OCI-LY3 (cell line): ENCODE data around the gene ESAM.

Experiments used
- H2AFZ ChIP-seq: fragments of 200-600, 300-600 bp; shearing (Covaris generic); 2 replicates; pipeline ENCODE4 v1.6.0; 2014; ENCODE audit warnings: antibody characterized with exemption, low read depth, low read length
- H3K27ac ChIP-seq: fragments of 200-600, 300-600 bp; sonication (generic); 2 replicates; pipeline ENCODE4 v1.5.1; 2014; ENCODE audit warnings: mild to moderate bottlenecking, low read length, moderate library complexity, mixed read lengths
- H3K27me3 ChIP-seq: fragments of 200-600, 300-600 bp; sonication (generic); 2 replicates; pipeline ENCODE4 v1.6.1; 2014; ENCODE audit warnings: low read depth, low read length, mixed read lengths
- H3K36me3 ChIP-seq: fragments of 200-600, 300-600 bp; sonication (generic); replicated peaks from 2 replicates; pipeline ENCODE3; 2014; ENCODE audit warnings: low read depth, low read length, mixed read lengths
- H3K4me1 ChIP-seq: fragments of 300-600, 200-600 bp; sonication (generic); 2 replicates; pipeline ENCODE4 v1.6.1; 2014; ENCODE audit warnings: low read length, mixed read lengths
- H3K4me2 ChIP-seq: fragments of 200-600, 300-600 bp; sonication (generic); 2 replicates; pipeline ENCODE4 v1.6.1; 2014; ENCODE audit warnings: low read length, mixed read lengths
- H3K4me3 ChIP-seq: fragments of 300-600, 200-600 bp; sonication (generic); 2 replicates; pipeline ENCODE4 v1.5.1; 2014; ENCODE audit warnings: antibody characterized with exemption, mild to moderate bottlenecking, low read length, moderate library complexity
- H3K79me2 ChIP-seq: fragments of 300-600, 200-600 bp; shearing (Covaris generic); 2 replicates; pipeline ENCODE4 v1.6.1; 2014; ENCODE audit warnings: mild to moderate bottlenecking, low read length, mixed read lengths
- H3K9ac ChIP-seq: fragments of 300-600, 200-600 bp; shearing (Covaris generic); 2 replicates; pipeline ENCODE4 v1.6.0; 2014; ENCODE audit warnings: mild to moderate bottlenecking, low read length, moderate library complexity
- H3K9me3 ChIP-seq: fragments of 200-600, 300-600 bp; shearing (Covaris generic); 2 replicates; pipeline ENCODE4 v1.6.1; 2014; ENCODE audit warnings: low read length, mixed read lengths; ENCODE audit not compliant: insufficient read depth
- H4K20me1 ChIP-seq: fragments of 200-600, 300-600 bp; sonication (generic); 2 replicates; pipeline ENCODE4 v1.6.1; 2016; ENCODE audit warnings: low read length, mixed read lengths; ENCODE audit not compliant: insufficient read depth
- EZH2phosphoT487 ChIP-seq: fragments of 200-600 bp; shearing (Covaris generic); IDR thresholded peaks from 2 replicates; pipeline ENCODE4 v1.6.1; 2018; ENCODE audit warnings: antibody characterized with exemption, mixed run types, low read depth
- TF ChIP-seq, protein P1 (sequence below): fragments of 200-600, 300-600 bp; sonication (generic); IDR thresholded peaks from 2 replicates; pipeline ENCODE4 v1.5.1; 2014; ENCODE audit warnings: antibody characterized with exemption, low read length, low read depth

Gene ESAM

GRCh38 chr11:124707829-124708228 lies 54.3 kb downstream of the ESAM start:
- no peaks in the 10 kb centered on the region for H4K20me1 ChIP-seq
- H2AFZ ChIP-seq, result no peak overlapping the region
- no peaks in the 10 kb centered on the region for H3K79me2 ChIP-seq
- no peak overlapping the region for H3K4me2 ChIP-seq
- no peak overlapping the region for H3K9ac ChIP-seq
- TF ChIP-seq, protein P1, sequence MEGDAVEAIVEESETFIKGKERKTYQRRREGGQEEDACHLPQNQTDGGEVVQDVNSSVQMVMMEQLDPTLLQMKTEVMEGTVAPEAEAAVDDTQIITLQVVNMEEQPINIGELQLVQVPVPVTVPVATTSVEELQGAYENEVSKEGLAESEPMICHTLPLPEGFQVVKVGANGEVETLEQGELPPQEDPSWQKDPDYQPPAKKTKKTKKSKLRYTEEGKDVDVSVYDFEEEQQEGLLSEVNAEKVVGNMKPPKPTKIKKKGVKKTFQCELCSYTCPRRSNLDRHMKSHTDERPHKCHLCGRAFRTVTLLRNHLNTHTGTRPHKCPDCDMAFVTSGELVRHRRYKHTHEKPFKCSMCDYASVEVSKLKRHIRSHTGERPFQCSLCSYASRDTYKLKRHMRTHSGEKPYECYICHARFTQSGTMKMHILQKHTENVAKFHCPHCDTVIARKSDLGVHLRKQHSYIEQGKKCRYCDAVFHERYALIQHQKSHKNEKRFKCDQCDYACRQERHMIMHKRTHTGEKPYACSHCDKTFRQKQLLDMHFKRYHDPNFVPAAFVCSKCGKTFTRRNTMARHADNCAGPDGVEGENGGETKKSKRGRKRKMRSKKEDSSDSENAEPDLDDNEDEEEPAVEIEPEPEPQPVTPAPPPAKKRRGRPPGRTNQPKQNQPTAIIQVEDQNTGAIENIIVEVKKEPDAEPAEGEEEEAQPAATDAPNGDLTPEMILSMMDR, result no peak
- TF ChIP-seq EZH2phosphoT487, result no peak
- no peaks in the 10 kb centered on the region for H3K27me3 ChIP-seq
- no peaks in the 10 kb centered on the region for H3K4me1 ChIP-seq
- no peak overlapping the region for H3K27ac ChIP-seq
- H3K36me3 ChIP-seq, result no peaks in the 10 kb centered on the region
- H3K9me3 ChIP-seq, result no peaks in the 10 kb centered on the region
- no peak overlapping the region for H3K4me3 ChIP-seq
